Astrocyte of the cerebellum (primary cell): ENCODE results near the gene SMARCC1.

ENCODE experiments used
- DNase-seq: peaks from one replicate; pipeline ENCODE4 v3.0.0-alpha.2; 2011; ENCODE audit warnings: low read depth
- H3K4me3 ChIP-seq: 2 replicates; pipeline ENCODE4 v1.5.1; 2011; ENCODE audit warnings: mild to moderate bottlenecking, low read depth, low read length, moderate library complexity
- in situ Hi-C: cut with HindIII; loops from 2 replicates; pipeline ENCODE4 v1.10.0; 2017; ENCODE audit warnings: low sequenced_read_pairs
- TF ChIP-seq, protein P1 (sequence below): IDR thresholded peaks from 2 replicates; pipeline ENCODE4 v1.5.1; 2012; ENCODE audit warnings: low read length, low read depth, moderate library complexity, mild to moderate bottlenecking; ENCODE audit errors: missing control alignments

Gene SMARCC1

DNA sequence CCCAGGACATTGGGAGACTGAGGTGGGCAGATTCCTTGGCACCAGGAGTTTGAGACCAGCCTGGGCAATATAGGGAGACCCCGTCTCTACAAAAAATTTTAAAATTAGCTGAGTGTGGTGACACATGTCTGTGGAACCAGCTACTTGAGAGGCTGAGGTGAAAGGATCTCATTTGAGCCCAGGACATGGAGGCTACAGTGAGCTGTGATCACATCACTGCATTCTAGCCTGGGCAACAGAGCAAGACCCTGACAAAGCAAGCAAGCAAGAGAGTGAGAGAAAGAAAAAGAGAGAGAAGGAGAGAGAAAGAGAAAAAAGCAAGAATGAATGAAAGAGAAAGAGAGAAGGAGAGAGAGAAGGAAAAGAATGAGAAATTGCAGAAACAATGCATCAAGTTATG, 150.9 kb downstream of the SMARCC1 start:
- in situ Hi-C loops, result no loop called here
- no peak overlapping the region for H3K4me3 ChIP-seq
- no peak for DNase-seq
- TF ChIP-seq, protein P1, sequence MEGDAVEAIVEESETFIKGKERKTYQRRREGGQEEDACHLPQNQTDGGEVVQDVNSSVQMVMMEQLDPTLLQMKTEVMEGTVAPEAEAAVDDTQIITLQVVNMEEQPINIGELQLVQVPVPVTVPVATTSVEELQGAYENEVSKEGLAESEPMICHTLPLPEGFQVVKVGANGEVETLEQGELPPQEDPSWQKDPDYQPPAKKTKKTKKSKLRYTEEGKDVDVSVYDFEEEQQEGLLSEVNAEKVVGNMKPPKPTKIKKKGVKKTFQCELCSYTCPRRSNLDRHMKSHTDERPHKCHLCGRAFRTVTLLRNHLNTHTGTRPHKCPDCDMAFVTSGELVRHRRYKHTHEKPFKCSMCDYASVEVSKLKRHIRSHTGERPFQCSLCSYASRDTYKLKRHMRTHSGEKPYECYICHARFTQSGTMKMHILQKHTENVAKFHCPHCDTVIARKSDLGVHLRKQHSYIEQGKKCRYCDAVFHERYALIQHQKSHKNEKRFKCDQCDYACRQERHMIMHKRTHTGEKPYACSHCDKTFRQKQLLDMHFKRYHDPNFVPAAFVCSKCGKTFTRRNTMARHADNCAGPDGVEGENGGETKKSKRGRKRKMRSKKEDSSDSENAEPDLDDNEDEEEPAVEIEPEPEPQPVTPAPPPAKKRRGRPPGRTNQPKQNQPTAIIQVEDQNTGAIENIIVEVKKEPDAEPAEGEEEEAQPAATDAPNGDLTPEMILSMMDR, result no peak

DNA sequence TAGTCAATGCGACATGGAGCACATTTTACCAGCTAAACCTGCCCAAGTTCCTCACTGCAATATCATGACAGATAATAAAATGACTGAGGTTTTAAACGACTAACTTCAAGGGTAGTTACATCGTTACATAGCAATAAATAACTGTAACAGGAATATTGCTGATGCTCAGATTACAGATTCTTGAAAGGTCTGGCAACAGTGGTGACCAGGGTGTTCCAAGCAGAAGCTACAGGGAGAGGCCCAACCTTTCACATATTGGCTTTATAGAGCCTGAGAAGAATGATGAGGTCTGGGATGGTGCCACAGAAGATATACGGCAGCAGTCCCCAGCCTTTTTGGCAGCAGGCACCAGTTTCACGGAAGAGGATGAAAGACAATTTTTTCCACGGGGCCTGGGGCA, 151.9 kb downstream of the SMARCC1 start:
- no peak overlapping the region for H3K4me3 ChIP-seq
- TF ChIP-seq, protein P1, result no peak
- in situ Hi-C loops, result no loop called here
- no peak for DNase-seq

GRCh38 chr3:47628426-47628825, 153.3 kb downstream of the SMARCC1 start:
- TF ChIP-seq, protein P1, result no peak
- H3K4me3 ChIP-seq, result no peak overlapping the region
- in situ Hi-C loops, result no loop called here
- DNase-seq, result no peak

DNA sequence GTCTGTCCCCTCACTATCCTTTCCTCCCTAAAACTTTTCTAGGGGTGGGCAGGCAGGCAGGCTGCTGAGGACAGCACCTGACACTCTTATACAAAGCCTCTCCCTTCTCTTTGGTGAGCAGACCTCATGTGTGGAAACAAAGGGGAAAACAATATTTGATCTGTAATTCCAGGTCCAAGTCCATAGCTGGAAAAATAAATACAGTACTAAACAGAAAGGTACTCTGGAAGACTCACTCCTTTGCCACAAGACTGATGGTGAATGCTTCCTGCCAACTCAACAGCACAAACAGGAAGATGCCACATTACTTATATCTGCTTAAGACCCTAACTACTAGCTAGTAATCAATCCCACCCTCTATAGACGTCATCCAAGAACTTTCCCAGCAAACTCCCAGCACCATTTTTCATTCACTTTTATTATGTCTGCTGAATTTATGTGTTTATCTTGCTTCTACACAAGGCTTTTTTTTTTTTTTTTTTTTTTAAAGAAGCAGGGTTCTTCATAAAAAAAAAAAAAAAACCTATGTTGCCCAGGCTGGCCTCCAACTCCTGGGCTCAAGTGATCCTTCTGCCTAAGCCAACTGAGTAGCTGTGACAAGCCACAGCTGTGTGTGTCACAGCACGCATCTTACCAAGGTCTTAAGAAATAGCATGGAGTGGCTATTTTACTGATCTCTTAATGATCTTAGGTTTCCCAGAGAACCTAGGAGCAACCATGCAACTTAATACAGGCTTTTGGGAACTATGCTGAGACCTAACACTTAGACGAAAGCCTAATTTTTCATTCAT, 158.8 kb downstream of the SMARCC1 start:
- TF ChIP-seq, protein P1, result no peak
- DNase-seq, result no peak
- in situ Hi-C loops, result no loop called here
- H3K4me3 ChIP-seq, result no peak overlapping the region

DNA sequence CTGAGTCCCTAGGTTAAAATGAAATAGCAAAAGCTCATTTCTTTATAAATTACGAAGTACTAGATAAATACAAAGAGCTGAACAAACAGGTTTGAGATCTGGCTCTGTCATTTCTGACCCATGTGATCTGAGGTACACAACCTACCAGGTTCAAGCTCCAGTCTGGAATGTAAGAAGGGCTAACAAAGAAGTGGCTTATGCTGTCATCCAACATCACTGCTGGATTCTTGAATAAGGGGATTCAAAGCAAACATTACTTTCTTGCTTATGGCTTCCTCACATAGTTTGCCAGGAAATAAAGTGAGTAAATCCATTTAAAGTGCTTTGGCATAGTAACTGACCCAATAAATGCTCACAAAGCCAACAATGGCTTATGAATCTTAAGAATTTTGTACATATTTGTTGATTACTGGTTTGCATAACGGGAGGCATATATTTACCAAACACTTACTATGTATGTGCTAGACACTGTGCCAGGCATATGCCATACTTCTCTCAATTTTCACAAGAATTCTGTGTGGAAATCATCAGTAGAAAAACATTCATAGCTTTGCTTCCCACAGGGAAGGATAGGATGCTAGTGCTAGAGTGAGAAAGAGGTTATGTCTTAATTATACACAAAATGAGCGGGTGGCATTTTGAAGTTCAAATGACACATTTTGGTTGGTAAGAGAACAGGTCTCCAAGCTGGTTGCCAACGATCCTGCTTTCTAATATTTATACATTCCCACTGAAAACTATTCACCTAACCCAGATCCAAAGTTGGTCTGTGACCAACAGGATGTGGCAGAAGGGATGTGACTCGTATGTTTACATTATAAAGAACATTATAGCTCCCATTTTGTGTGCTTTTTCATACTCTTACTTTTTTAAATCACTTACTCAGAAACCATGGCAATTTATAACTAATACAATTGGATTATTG, 164.3 kb downstream of the SMARCC1 start:
- in situ Hi-C loops, result no loop called here
- peak; percentile 16 for DNase-seq
- no peak overlapping the region for H3K4me3 ChIP-seq
- TF ChIP-seq, protein P1, result no peak

DNA sequence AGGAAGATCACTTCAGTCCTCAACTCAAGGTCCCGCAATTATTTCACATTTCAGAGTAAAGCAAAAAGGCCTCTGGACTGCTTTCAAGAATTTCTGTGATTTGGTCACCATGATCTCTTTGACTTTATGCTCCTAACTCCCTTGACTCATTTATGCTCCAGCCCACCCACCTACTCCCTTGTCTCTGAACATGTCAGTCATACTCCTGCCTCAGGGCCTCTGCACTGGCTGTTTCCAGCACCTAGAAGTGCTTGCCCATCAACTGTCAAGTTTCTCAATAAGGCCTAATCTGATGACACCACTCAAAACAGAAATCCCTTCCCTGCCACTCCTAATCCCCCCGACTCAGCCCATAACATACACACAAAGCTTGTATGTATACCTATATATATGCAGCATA, 166.9 kb downstream of the SMARCC1 start:
- no peak for DNase-seq
- no peak overlapping the region for H3K4me3 ChIP-seq
- in situ Hi-C loops, result no loop called here
- TF ChIP-seq, protein P1, result no peak
